AG08395 (cell line): Measurements from ENCODE around the gene FGFBP1.
A peak's percentile ranks its signal among the peaks of the same experiment; 100 is the strongest.

ENCODE experiments used
- DNase-seq: peaks from one replicate; pipeline ENCODE4 v3.0.0; 2012; ENCODE audit warnings: mixed read lengths, low spot score

FGFBP1 gene

GRCh38 chr4:15912236-15912635 is 26.3 kb downstream of the FGFBP1 start:
- DNase-seq = no peak

- no peak for DNase-seq
Observed at GRCh38 chr4:15910155-15910940, 28.2 kb downstream of the FGFBP1 start.

GRCh38 chr4:15907430-15907829 is 31.1 kb downstream of the FGFBP1 start:
- DNase-seq = peak; percentile 19

GRCh38 chr4:15906020-15906443 is 32.5 kb downstream of the FGFBP1 start:
- DNase-seq = no peak

GRCh38 chr4:15902746-15903145 is 35.8 kb downstream of the FGFBP1 start:
- DNase-seq = no peak

- no peak for DNase-seq
Observed at GRCh38 chr4:15901998-15902397, 36.5 kb downstream of the FGFBP1 start.

- no peak for DNase-seq
Observed at GRCh38 chr4:15901007-15901406, 37.5 kb downstream of the FGFBP1 start.

GRCh38 chr4:15899511-15899910 is 39.0 kb downstream of the FGFBP1 start:
- DNase-seq = no peak

GRCh38 chr4:15898902-15899301 is 39.6 kb downstream of the FGFBP1 start:
- DNase-seq = no peak

GRCh38 chr4:15897577-15897976 is 41.0 kb downstream of the FGFBP1 start:
- no peak for DNase-seq

GRCh38 chr4:15894921-15895916 is 43.3 kb downstream of the FGFBP1 start:
- no peak for DNase-seq

GRCh38 chr4:15894393-15894792 is 44.1 kb downstream of the FGFBP1 start:
- DNase-seq = no peak

GRCh38 chr4:15893962-15894361 is 44.6 kb downstream of the FGFBP1 start:
- peak; percentile 89 for DNase-seq

GRCh38 chr4:15891312-15891711 is 47.2 kb downstream of the FGFBP1 start:
- DNase-seq = no peak

GRCh38 chr4:15890246-15890829 is 48.2 kb downstream of the FGFBP1 start:
- no peak for DNase-seq

GRCh38 chr4:15888515-15888914 is 50.0 kb downstream of the FGFBP1 start:
- no peak for DNase-seq
